ENCODE results near the gene TRIM10. TPM values are rescaled to one million over a fixed set of nuclear protein-coding genes. Genes with fewer than 3 reads are reported as not detected.

Gene TRIM10
- total RNA-seq = not detected in 2 replicates

GRCh38 chr6:30160785-30161531, at the start of gene TRIM10:
Gene TRIM10, minus strand, starts transcription at chr6:30161211. Its CDS starts 353 bp downstream, at chr6:30160858.

GRCh38 chr6:30163090-30163917, 2.3 kb upstream of the TRIM10 start, which contains the start of gene TRIM15:
Gene TRIM15, plus strand, starts transcription at chr6:30163546. Its CDS starts 139 bp downstream, at chr6:30163685.

GRCh38 chr6:30135757-30136156, 25.3 kb downstream of the TRIM10 start, which contains the start of gene TRIM40:
Gene TRIM40, plus strand, starts transcription at chr6:30136140. Its CDS starts 897 bp downstream, at chr6:30137037.

GRCh38 chr6:30113003-30113759, 47.8 kb downstream of the TRIM10 start, which contains the start of gene TRIM31:
Gene TRIM31, minus strand, starts transcription at chr6:30113090. Its CDS starts 285 bp downstream, at chr6:30112805.

Other genes with a start within 250 kb of the TRIM10 start
- gene HLA-A, start 218.7 kb downstream of the TRIM10 start, total RNA-seq = 124 and 168 TPM in 2 replicates
- 43.4 and 51.1 TPM in 2 replicates for gene POLR1H, start 99.9 kb downstream of the TRIM10 start, total RNA-seq
- 42.6 and 43.7 TPM in 2 replicates for gene PPP1R11, start 94.0 kb downstream of the TRIM10 start, total RNA-seq
- gene RNF39, start 85.4 kb downstream of the TRIM10 start, total RNA-seq = 2.9 and 7.2 TPM in 2 replicates
- gene TRIM31, start 48.1 kb downstream of the TRIM10 start, total RNA-seq = not detected in 2 replicates
- not detected in 2 replicates for gene TRIM40, start 25.1 kb downstream of the TRIM10 start, total RNA-seq
- gene TRIM15, start 2.3 kb upstream of the TRIM10 start, total RNA-seq = not detected in 2 replicates
- 28.9 and 33.2 TPM in 2 replicates for gene TRIM26, start 52.2 kb upstream of the TRIM10 start, total RNA-seq
- 9.1 and 10.2 TPM in 2 replicates for gene TRIM39, start 165.7 kb upstream of the TRIM10 start, total RNA-seq
- gene RPP21, start 183.9 kb upstream of the TRIM10 start, total RNA-seq = 66.9 and 75.0 TPM in 2 replicates